HepG2 (cell line): ENCODE measurements around the gene ACO1. TPM values are rescaled to one million over a fixed set of nuclear protein-coding genes. Genes with fewer than 3 reads are reported as not detected.

ENCODE experiments used
- ATAC-seq: fragments of 200-7000 bp; cut with Tn5 transposase; 3 replicates; pipeline ENCODE4 v1.9.1; 2020; ENCODE audit warnings: mild to moderate bottlenecking, moderate library complexity
- BruUV-seq: library from RNA; stranded (reverse); fragments of 400-500 nt; replicated peaks from 2 replicates; lab custom pipeline; 2021; lab: Mats Ljungman, UMichigan
- CTCF ChIA-PET: fragments of 300-600 bp; formaldehyde crosslinking; extraction: SDS; loops from one replicate; lab custom pipeline; 2021; ENCODE audit warnings: low total read pairs, inconsistent platforms, low intra/inter-chr PET ratio; lab: Yijun Ruan, JAX
- POLR2A ChIA-PET: fragments of 350-600 bp; sonication (Branson Sonifier 250); formaldehyde crosslinking; loops from one replicate; lab custom pipeline; 2020; ENCODE audit warnings: antibody characterized with exemption, inconsistent platforms; lab: Yijun Ruan, JAX
- DNase-seq: peaks from one replicate; pipeline ENCODE4 v3.0.0-alpha.2; 2015; ENCODE audit warnings: low spot score
- FAIRE-seq: peaks from 3 replicates; lab custom pipeline; 2011; peaks lifted over from hg19 to GRCh38; lab: Jason Lieb, UNC
- H2AFZ ChIP-seq: one replicate; pipeline ENCODE4 v1.6.1; 2011; ENCODE audit warnings: low read length, inconsistent platforms
- H3K27ac ChIP-seq: fragments of 300-600 bp; 3 replicates; pipeline ENCODE4 v1.8.0; 2011; ENCODE audit warnings: mixed run types, mild to moderate bottlenecking, mixed read lengths, low read length, inconsistent platforms; ENCODE audit not compliant: insufficient read depth; ENCODE audit errors: extremely low read length
- H3K27me3 ChIP-seq, 2 experiments: fragments of 200-600 bp in 1 of 2; 2 replicates in 1 of 2; 3 replicates in 1 of 2; pipeline versions ENCODE4 v1.6.0 to v1.8.0; 2011; ENCODE audit warnings: low read length in 2 of 2, mild to moderate bottlenecking in 2 of 2, moderate library complexity in 2 of 2, inconsistent platforms in 1 of 2; ENCODE audit not compliant: insufficient read depth in 2 of 2, control insufficient read depth in 1 of 2
- H3K36me3 ChIP-seq, 2 experiments: fragments of 200-600 bp in 1 of 2; replicated peaks in 1 of 2; 2 replicates in 1 of 2; 3 replicates in 1 of 2; pipeline versions ENCODE4 v1.5.1 to v1.8.0; 2011; ENCODE audit warnings: low read length in 2 of 2, inconsistent platforms in 1 of 2; ENCODE audit not compliant: insufficient read depth in 2 of 2, control insufficient read depth in 1 of 2
- H3K4me1 ChIP-seq: 2 replicates; pipeline ENCODE4 v1.5.1; 2012; ENCODE audit warnings: low read length, inconsistent platforms; ENCODE audit not compliant: insufficient read depth
- H3K4me2 ChIP-seq: 2 replicates; pipeline ENCODE4 v1.6.0; 2011; ENCODE audit warnings: low read depth, low read length, inconsistent platforms
- H3K4me3 ChIP-seq, 3 experiments: fragments of 200-600 bp in 1 of 3; sonication (generic), shearing (Covaris generic) in 1 of 3; replicated peaks in 1 of 3; 2 replicates each; pipeline ENCODE4 v1.5.1; 2011 to 2016; ENCODE audit warnings: low read length in 3 of 3, inconsistent platforms in 2 of 3, low read depth in 2 of 3, mild to moderate bottlenecking in 2 of 3, control low read depth in 1 of 3, mixed read lengths in 1 of 3; ENCODE audit not compliant: insufficient read depth in 1 of 3
- H3K79me2 ChIP-seq: one replicate; pipeline ENCODE4 v1.6.1; 2011; ENCODE audit warnings: low read length, inconsistent platforms; ENCODE audit not compliant: insufficient read depth
- H3K9ac ChIP-seq: 2 replicates; pipeline ENCODE4 v1.6.0; 2011; ENCODE audit warnings: mild to moderate bottlenecking, low read depth, low read length, inconsistent platforms; ENCODE audit not compliant: insufficient read depth
- H3K9me3 ChIP-seq: 2 replicates; pipeline ENCODE4 v1.5.1; 2012; ENCODE audit warnings: mild to moderate bottlenecking, low read length
- H4K20me1 ChIP-seq: 2 replicates; pipeline ENCODE4 v1.6.0; 2011; ENCODE audit warnings: inconsistent platforms, mild to moderate bottlenecking, low read length, moderate library complexity; ENCODE audit not compliant: insufficient read depth
- BCLAF1 ChIP-seq: fragments of 450-650 bp; IDR thresholded peaks from 2 replicates; pipeline ENCODE4 v1.6.1; 2017; ENCODE audit warnings: mild to moderate bottlenecking
- BORCS8-MEF2B ChIP-seq: sonication (generic); formaldehyde crosslinking; IDR thresholded peaks from 2 replicates; pipeline ENCODE4 v1.8.0; 2022; ENCODE audit warnings: mild to moderate bottlenecking, missing genetic modification reagents
- TCF12 ChIP-seq, 2 experiments: fragments of 450-650 bp in 1 of 2; sonication (generic) in 1 of 2; formaldehyde crosslinking in 1 of 2; IDR thresholded peaks; 2 replicates each; pipeline versions ENCODE4 v1.6.1 to v1.8.0; 2017 to 2022; ENCODE audit warnings: antibody characterized with exemption in 1 of 2, mild to moderate bottlenecking in 1 of 2, missing genetic modification reagents in 1 of 2, moderate library complexity in 1 of 2
- ZFP62 ChIP-seq: sonication (generic); formaldehyde crosslinking; IDR thresholded peaks from 2 replicates; pipeline ENCODE4 v1.4.0; 2020; ENCODE audit warnings: missing genetic modification reagents
- ZNF101 ChIP-seq: sonication (generic); formaldehyde crosslinking; IDR thresholded peaks from 2 replicates; pipeline ENCODE4 v1.4.0; 2020; ENCODE audit warnings: mild to moderate bottlenecking, low read depth, missing genetic modification reagents, borderline replicate concordance
- ZNF3 ChIP-seq: IDR thresholded peaks from 2 replicates; pipeline ENCODE4 v1.7.0; 2017; ENCODE audit warnings: inconsistent platforms
- WGBS: methylation state at CpG from one replicate; pipeline ENCODE4 v1.1.6; 2017; ENCODE audit warnings: low lambda C conversion rate; 5-methylcytosine and 5-hydroxymethylcytosine counted together
- in situ Hi-C: cut with HindIII; loops from 2 replicates; pipeline ENCODE4 v1.10.0; 2017; ENCODE audit warnings: low pct_unique_long_range_greater_than_20kb; ENCODE audit not compliant: extremely low pct_ligation_motif_present
- intact Hi-C: fragments of 100-400 bp; cut with micrococcal nuclease; formaldehyde crosslinking; loops from one replicate; pipeline ENCODE4 v1.10.0; 2022; ENCODE audit not compliant: unreplicated experiment
- polyA plus RNA-seq, 8 experiments: library from polyadenylated mRNA; depleted of rRNA in 3 of 8; stranded (reverse) in 7 of 8; unstranded in 1 of 8; fragments of >200 nt; fragmentation: Illumina TruSeq in 4 of 8; extraction: Trizol in 4 of 8; gene quantifications; 2 replicates each; pipeline versions ENCODE4 v1.2.1 to v1.2.3, GENCODE V29; 2011 to 2016; ENCODE audit warnings: low read depth in 4 of 8, missing spikeins in 1 of 8, mixed read lengths in 1 of 8; ENCODE audit not compliant: insufficient read depth in 1 of 8
- total RNA-seq, 5 experiments: library from RNA; depleted of rRNA; stranded (reverse); fragments of >200 nt; fragmentation: Illumina TruSeq; extraction: Trizol; gene quantifications; 2 replicates each; pipeline ENCODE4 v1.2.3, GENCODE V29; 2016; ENCODE audit warnings: low read depth in 1 of 5

The ACO1 gene
- total and polyA plus RNA-seq, 2 of the 13 experiments (the other 11 are each of a cell fraction or from before 2014, with no cell fraction given), result 20.1 to 48.2 TPM

- TF ChIP-seq TCF12 (IDR thresholded peaks at IDR 0.05) (no peak), TCF12 (CRISPR knock-in tag; IDR thresholded peaks at IDR 0.05) (no peak)
Measured at GRCh38 chr9:32378993-32379729, 5.3 kb upstream of the ACO1 start (continued).

GRCh38 chr9:32380944-32381343, 3.5 kb upstream of the ACO1 start:
- Histone ChIP-seq H3K9me3 (no peaks in the 10 kb centered on the region), H3K27ac (no peak overlapping the region), H3K27me3 (no peaks in the 10 kb centered on the region; a peak in 1 of 5 replicates), H3K4me3 (no peak overlapping the region), H3K4me2 (no peak overlapping the region), H3K9ac (no peak overlapping the region), H3K4me1 (peaks cover 36% of the 10 kb centered on the region), H3K36me3 (no peaks in the 10 kb centered on the region), H2AFZ (no peak overlapping the region), H3K79me2 (peaks cover 13% of the 10 kb centered on the region), H4K20me1 (no peaks in the 10 kb centered on the region)
- no TSS peak for BruUV-seq
- POLR2A ChIA-PET, result interaction anchor here (2.0 kb wide), 1 partner anchor 145 kb away, joined by 18 read pairs; the partner anchor contains the start of gene RIGI
- ATAC-seq (no peak), DNase-seq (no peak), FAIRE-seq (no peak)
- intact Hi-C loops, result no loop called here
- 61% methylated on average over 3 of the region's 3 CpGs for WGBS
- TF ChIP-seq BORCS8-MEF2B (CRISPR knock-in tag), result no peak
- peak; percentile 79; the same call in 1 of the 2 replicates for TF ChIP-seq ZNF3
- no peak for TF ChIP-seq ZNF101 (CRISPR knock-in tag)
- TF ChIP-seq ZFP62 (CRISPR knock-in tag), result no peak
- no peak for TF ChIP-seq BCLAF1
- CTCF ChIA-PET, result interaction anchor here (3.8 to 4.1 kb wide), 2 partner anchors 51 to 199 kb away, joined by 68 to 115 read pairs; no protein-coding TSS in a partner anchor
- in situ Hi-C loops, result loop anchor here (5.0 kb wide), 3 partner anchors 51 to 191 kb away; partner anchors contain the start of genes NDUFB6 and RIGI
